GM12873 (cell line): Measurements from ENCODE around the gene HIVEP2.

Experiments used
- TF ChIP-seq, protein P1 (sequence below): IDR thresholded peaks from 2 replicates; pipeline ENCODE4 v1.5.1; 2012; ENCODE audit warnings: low read depth, mild to moderate bottlenecking, moderate library complexity, low read length, control low read depth; ENCODE audit not compliant: insufficient read depth; ENCODE audit errors: missing control alignments

HIVEP2 gene

DNA sequence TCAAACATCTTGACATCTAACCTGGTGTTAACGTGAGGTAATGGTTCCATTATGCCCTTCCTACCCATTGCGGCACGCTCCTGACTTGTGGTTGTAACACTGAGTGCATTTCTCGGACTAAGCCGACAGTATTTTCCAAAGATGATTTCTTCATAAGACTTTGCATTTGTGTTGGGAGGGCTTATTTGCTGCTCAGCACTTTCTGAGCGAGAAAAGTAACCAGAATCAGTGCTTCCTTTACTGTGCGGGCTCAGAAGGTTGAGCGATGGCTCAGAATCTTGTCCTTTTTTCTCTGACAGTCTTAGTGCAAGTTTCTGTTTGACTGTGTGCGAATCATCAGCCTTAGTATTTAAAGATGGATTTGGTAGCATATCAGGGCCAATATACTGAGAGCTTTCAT lies 171.7 kb downstream of the HIVEP2 start:
- TF ChIP-seq, protein P1, sequence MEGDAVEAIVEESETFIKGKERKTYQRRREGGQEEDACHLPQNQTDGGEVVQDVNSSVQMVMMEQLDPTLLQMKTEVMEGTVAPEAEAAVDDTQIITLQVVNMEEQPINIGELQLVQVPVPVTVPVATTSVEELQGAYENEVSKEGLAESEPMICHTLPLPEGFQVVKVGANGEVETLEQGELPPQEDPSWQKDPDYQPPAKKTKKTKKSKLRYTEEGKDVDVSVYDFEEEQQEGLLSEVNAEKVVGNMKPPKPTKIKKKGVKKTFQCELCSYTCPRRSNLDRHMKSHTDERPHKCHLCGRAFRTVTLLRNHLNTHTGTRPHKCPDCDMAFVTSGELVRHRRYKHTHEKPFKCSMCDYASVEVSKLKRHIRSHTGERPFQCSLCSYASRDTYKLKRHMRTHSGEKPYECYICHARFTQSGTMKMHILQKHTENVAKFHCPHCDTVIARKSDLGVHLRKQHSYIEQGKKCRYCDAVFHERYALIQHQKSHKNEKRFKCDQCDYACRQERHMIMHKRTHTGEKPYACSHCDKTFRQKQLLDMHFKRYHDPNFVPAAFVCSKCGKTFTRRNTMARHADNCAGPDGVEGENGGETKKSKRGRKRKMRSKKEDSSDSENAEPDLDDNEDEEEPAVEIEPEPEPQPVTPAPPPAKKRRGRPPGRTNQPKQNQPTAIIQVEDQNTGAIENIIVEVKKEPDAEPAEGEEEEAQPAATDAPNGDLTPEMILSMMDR, result no peak

DNA sequence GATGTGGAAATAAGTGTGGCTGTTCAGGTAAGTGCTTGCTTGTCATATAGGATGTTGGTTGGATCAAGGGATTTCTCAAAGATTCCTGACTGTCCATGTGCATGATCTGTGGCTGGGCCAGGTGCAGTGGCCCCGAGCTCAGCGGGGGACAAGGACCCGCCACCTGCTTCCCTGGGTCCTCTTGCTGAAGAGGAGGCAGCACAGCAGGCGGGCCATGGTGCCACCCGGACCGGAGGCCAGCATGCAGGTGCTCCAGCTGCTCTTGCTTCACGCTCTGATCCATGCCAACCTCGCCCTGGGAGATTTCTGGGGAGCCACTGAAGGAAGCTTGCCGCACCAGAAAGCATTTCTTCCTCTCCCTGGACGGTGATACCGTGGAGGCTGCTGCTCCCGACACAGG lies 173.8 kb downstream of the HIVEP2 start:
- TF ChIP-seq, protein P1, result no peak

DNA sequence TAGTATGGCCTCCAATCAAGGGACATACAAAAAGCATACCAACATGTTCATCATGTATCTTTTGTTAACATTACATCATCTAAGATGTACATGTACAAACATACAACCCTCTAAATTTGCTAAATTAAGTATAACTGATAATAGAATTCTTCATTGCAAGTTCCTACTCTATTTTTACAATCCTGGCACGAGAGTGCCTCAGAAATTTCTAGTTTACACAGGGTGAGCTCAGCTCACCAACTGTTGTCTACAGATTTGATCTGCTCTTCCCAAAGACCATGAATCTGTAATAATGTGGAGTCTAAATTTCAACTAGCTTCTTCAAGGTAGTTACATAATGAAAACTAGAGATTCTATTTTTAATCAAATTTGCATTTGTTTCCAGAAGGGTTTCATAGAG lies 179.7 kb downstream of the HIVEP2 start:
- TF ChIP-seq, protein P1, result no peak

DNA sequence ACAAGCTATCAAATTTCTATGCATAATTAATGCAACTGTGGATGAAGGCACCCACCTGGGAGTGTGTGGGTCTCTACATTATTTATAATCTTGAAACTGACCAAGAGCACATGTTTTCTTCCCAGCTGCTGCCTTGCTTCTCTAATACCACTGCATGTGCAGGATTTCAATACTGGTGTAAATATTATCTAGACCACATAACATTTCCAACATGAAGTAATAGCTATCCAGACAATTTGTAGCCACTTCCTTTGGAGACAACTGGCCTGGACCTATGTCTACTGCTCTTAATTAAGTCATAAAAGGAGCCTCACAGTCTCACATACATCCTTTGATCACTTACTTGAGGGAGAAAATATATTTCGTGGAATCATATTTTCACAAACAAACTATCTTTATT lies 180.7 kb downstream of the HIVEP2 start:
- TF ChIP-seq, protein P1, result no peak

DNA sequence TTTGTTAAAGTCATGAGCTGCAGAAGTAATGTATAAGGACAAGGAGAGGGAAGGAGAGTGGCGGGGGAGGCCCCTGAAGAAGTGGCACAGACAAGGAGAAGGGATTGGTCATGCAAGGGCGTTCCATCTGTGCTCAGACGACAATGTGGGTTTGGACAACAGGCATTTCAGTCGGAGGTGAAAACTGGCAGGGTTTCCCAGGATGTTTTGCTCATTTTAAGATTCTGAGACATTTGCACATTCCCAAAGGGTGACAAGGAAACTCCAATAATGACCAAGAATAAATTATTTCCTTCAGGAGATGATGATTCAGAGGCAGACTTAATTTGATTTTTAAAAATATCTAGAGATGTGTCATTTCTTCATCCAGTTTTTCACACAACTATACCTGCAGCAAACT lies 181.8 kb downstream of the HIVEP2 start:
- TF ChIP-seq, protein P1, result no peak

DNA sequence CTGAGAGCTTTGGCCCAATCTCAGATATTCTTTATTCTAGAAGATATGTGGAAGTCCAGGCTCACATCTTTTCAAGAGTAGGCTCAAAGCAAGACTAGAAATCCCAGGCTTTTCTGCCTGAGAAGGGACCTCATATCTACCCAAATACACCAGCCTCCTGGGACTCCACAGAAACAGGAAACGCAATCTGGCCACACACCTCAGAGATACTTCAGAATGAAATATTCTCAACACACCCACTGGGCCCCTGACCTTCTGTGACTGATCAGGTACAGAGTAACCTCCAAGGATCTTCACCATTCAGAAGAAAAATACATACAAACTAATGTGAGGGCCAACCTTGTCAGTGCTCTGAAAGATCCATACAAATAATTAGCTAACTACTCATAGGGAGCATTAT lies 183.2 kb downstream of the HIVEP2 start:
- TF ChIP-seq, protein P1, result no peak

DNA sequence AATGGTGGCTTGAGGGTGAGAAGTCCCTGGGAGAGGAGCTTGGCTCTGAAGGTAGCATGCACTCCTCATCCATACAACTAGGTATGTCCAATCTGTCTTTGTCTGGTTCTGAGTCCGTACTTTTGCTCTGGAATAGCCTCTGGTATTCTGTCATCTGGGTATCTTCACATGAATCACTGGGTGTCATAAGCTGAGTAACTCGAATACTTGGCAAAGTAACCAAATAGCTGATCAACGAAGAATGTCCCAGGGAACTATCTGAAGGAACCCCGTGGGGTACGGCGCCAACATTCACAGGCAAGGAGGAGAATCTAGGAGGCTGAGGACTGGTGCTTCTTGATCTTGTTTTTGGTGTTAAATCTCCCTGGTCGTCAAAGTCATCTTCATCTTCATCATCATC lies 184.8 kb downstream of the HIVEP2 start:
- TF ChIP-seq, protein P1, result no peak
